Naive thymus-derived CD4-positive, alpha-beta T cell (primary cell): ENCODE measurements around the gene LAMTOR1. TPM values are rescaled to one million over a fixed set of nuclear protein-coding genes. Genes with fewer than 3 reads are reported as not detected.
A peak's percentile ranks its signal among the peaks of the same experiment; 100 is the strongest.

Experiments used
- ATAC-seq: fragments of 150-1000 bp; cut with Tn5 transposase; 2 replicates; pipeline ENCODE4 v1.10.0; 2021; ENCODE audit warnings: mild to moderate bottlenecking, moderate library complexity
- CTCF ChIA-PET: fragments of 350-600 bp; sonication (Branson Sonifier 250); formaldehyde crosslinking; loops from one replicate; lab custom pipeline; 2021; ENCODE audit warnings: antibody characterized with exemption; lab: Charles Lee
- POLR2A ChIA-PET: fragments of 350-600 bp; sonication (Branson Sonifier 250); formaldehyde crosslinking; loops from one replicate; lab custom pipeline; 2021; ENCODE audit warnings: antibody characterized with exemption, inconsistent platforms; lab: Charles Lee
- DNase-seq, 9 donors: peaks; one replicate each; pipeline versions ENCODE4 v3.0.0 to v3.0.0-alpha.2; 2020 to 2022; ENCODE audit warnings: mixed read lengths in 1 of 9
- H3K27ac ChIP-seq: one replicate; pipeline ENCODE4 v1.7.0; 2013; ENCODE audit warnings: mild to moderate bottlenecking, low read depth, low read length, moderate library complexity
- H3K27me3 ChIP-seq, 2 donors: one replicate each; pipeline ENCODE4 v1.7.0; 2013; ENCODE audit warnings: low read length in 2 of 2, mild to moderate bottlenecking in 2 of 2, moderate library complexity in 2 of 2; ENCODE audit not compliant: control insufficient read depth in 2 of 2, insufficient read depth in 2 of 2
- H3K36me3 ChIP-seq, 3 experiments: 1 replicate in 2 of 3; 2 replicates in 1 of 3; pipeline ENCODE4 v1.7.0; 2013; ENCODE audit warnings: low read length in 3 of 3, mild to moderate bottlenecking in 3 of 3, moderate library complexity in 1 of 3; ENCODE audit not compliant: insufficient read depth in 3 of 3, control insufficient read depth in 2 of 3
- H3K4me1 ChIP-seq, 2 donors: one replicate each; pipeline ENCODE4 v1.7.0; 2013; ENCODE audit warnings: low read length in 2 of 2, mild to moderate bottlenecking in 2 of 2, moderate library complexity in 1 of 2; ENCODE audit not compliant: control insufficient read depth in 2 of 2, insufficient read depth in 2 of 2
- H3K4me3 ChIP-seq: 2 replicates; pipeline ENCODE4 v1.7.0; 2013; ENCODE audit warnings: mild to moderate bottlenecking, low read length
- H3K9me3 ChIP-seq, 3 experiments: 1 replicate in 2 of 3; 2 replicates in 1 of 3; pipeline ENCODE4 v1.7.0; 2013; ENCODE audit warnings: low read length in 3 of 3; ENCODE audit not compliant: control insufficient read depth in 2 of 3
- H3K27ac Mint-ChIP-seq, 9 donors: one replicate each; pipeline ENCODE4 v1.8.0; 2020 to 2022; ENCODE audit warnings: mixed read lengths in 9 of 9, mild to moderate bottlenecking in 8 of 9, moderate library complexity in 5 of 9, inconsistent platforms in 2 of 9
- H3K27me3 Mint-ChIP-seq, 5 donors: one replicate each; pipeline ENCODE4 v1.8.0; 2021 to 2022; ENCODE audit warnings: mixed read lengths in 5 of 5, mild to moderate bottlenecking in 1 of 5
- H3K36me3 Mint-ChIP-seq, 5 donors: one replicate each; pipeline ENCODE4 v1.8.0; 2020 to 2022; ENCODE audit warnings: mixed read lengths in 5 of 5, mild to moderate bottlenecking in 3 of 5, inconsistent platforms in 1 of 5
- H3K4me1 Mint-ChIP-seq, 7 donors: one replicate each; pipeline ENCODE4 v1.8.0; 2020 to 2022; ENCODE audit warnings: mixed read lengths in 7 of 7, mild to moderate bottlenecking in 3 of 7, inconsistent platforms in 1 of 7
- H3K4me3 Mint-ChIP-seq, 10 donors: one replicate each; pipeline ENCODE4 v1.8.0; 2020 to 2022; ENCODE audit warnings: mild to moderate bottlenecking in 10 of 10, mixed read lengths in 10 of 10, moderate library complexity in 6 of 10, inconsistent platforms in 2 of 10
- H3K9me3 Mint-ChIP-seq, 11 donors: one replicate each; pipeline ENCODE4 v1.8.0; 2020 to 2022; ENCODE audit warnings: mixed read lengths in 11 of 11, mild to moderate bottlenecking in 4 of 11, inconsistent platforms in 1 of 11, moderate library complexity in 1 of 11
- intact Hi-C, 2 donors: fragments of 100-400 bp; cut with micrococcal nuclease; formaldehyde crosslinking; loops; one replicate each; pipeline ENCODE4 v1.15.1; 2023
- polyA plus RNA-seq, 2 donors: library from polyadenylated mRNA; unstranded; fragments of 300-500 nt; fragmentation: Illumina TruSeq; gene quantifications; one replicate each; pipeline ENCODE4 v1.2.3, GENCODE V29; 2021
- total RNA-seq, 6 experiments: library from RNA in 5 of 6; stranded (reverse) in 5 of 6; gene quantifications; 1 replicate in 5 of 6; 2 replicates in 1 of 6; pipeline ENCODE4 v1.2.3 and lab custom pipeline; 2021 to 2026

Gene LAMTOR1
- total and polyA plus RNA-seq, 7 experiments from 2014 or later = 41.8 to 83.0 (median 69.7) TPM

- Mint-ChIP-seq H3K9me3 (no peaks in the 10 kb centered on the region), H3K36me3 (peaks cover 0 to 10% (median 4%) of the 10 kb centered on the region in 5 donors), H3K27ac (peak overlapping the region in 3 of 9 donors; percentile 8 to 32 (median 30)), H3K4me3 (no peak overlapping the region), H3K4me1 (peaks cover 25 to 68% (median 48%) of the 10 kb centered on the region in 7 donors), H3K27me3 (no peaks in the 10 kb centered on the region)
- no peak for ATAC-seq
- Histone ChIP-seq H3K27me3 (no peaks in the 10 kb centered on the region), H3K27ac (no peak overlapping the region), H3K36me3 (peaks cover 0 to 6% (median 0%) of the 10 kb centered on the region in 3 experiments), H3K4me1 (peaks cover 5 to 10% of the 10 kb centered on the region in 2 donors), H3K9me3 (no peaks in the 10 kb centered on the region), H3K4me3 (no peak overlapping the region)
- no peak for DNase-seq
- POLR2A ChIA-PET = interaction anchor here (0.5 to 2.1 kb wide), 4 partner anchors 9 to 45 kb away, joined by 3 to 7 read pairs (median 5); partner anchors contain the start of gene ANAPC15
- CTCF ChIA-PET = interaction anchor here (1.1 to 5.3 kb wide), 4 partner anchors 15 to 51 kb away, joined by 3 to 22 read pairs (median 6); no protein-coding TSS in a partner anchor
- intact Hi-C loops = no loop called here
Observed at GRCh38 chr11:72075756-72076155, 27.3 kb downstream of the LAMTOR1 start.

- Histone ChIP-seq H3K4me3 (no peak overlapping the region), H3K9me3 (no peaks in the 10 kb centered on the region), H3K4me1 (peaks cover 4 to 10% of the 10 kb centered on the region in 2 donors), H3K27ac (peak overlapping the region; percentile 4), H3K27me3 (no peaks in the 10 kb centered on the region), H3K36me3 (peaks cover 0 to 6% (median 0%) of the 10 kb centered on the region in 3 experiments)
- ATAC-seq (peak; percentile 36), DNase-seq (no peak)
- H3K9me3 Mint-ChIP-seq = no peaks in the 10 kb centered on the region
- intact Hi-C loops = no loop called here
- peak overlapping the region in 1 of 10 donors; percentile 57 for H3K4me3 Mint-ChIP-seq
- H3K27me3 Mint-ChIP-seq = no peaks in the 10 kb centered on the region
- peak overlapping the region in 5 of 9 donors; percentile 8 to 79 (median 32) for H3K27ac Mint-ChIP-seq
- CTCF ChIA-PET = interaction anchor here (1.1 to 5.3 kb wide), 4 partner anchors 16 to 50 kb away, joined by 3 to 22 read pairs (median 6); no protein-coding TSS in a partner anchor
- peaks cover 0 to 10% (median 4%) of the 10 kb centered on the region in 5 donors for H3K36me3 Mint-ChIP-seq
- POLR2A ChIA-PET = interaction anchor here (0.5 to 2.1 kb wide), 5 partner anchors 9 to 1514 kb away, joined by 3 to 7 read pairs (median 6); partner anchors contain the start of gene ANAPC15
- peaks cover 23 to 69% (median 46%) of the 10 kb centered on the region in 7 donors for H3K4me1 Mint-ChIP-seq
Observed at GRCh38 chr11:72075109-72075508, 28.0 kb downstream of the LAMTOR1 start.

- peaks cover 0 to 22% (median 9%) of the 10 kb centered on the region in 5 donors for H3K36me3 Mint-ChIP-seq
- no peak overlapping the region for H3K27ac ChIP-seq
- ChIA-PET POLR2A (interaction anchor here (0.6 to 2.3 kb wide), 4 partner anchors 13 to 47 kb away, joined by 3 to 9 read pairs (median 4); no protein-coding TSS in a partner anchor), CTCF (interaction anchor here (0.9 to 5.3 kb wide), 3 partner anchors 16 to 47 kb away, joined by 3 to 22 read pairs (median 5); no protein-coding TSS in a partner anchor)
- H3K27me3 ChIP-seq = no peaks in the 10 kb centered on the region
- no peak overlapping the region for H3K4me3 Mint-ChIP-seq
- H3K9me3 Mint-ChIP-seq = no peaks in the 10 kb centered on the region
- intact Hi-C loops = no loop called here
- peaks cover 0 to 4% of the 10 kb centered on the region in 2 donors for H3K4me1 ChIP-seq
- H3K27ac Mint-ChIP-seq = peak overlapping the region in 2 of 9 donors; percentile 39 to 57
- peaks cover 24 to 68% (median 42%) of the 10 kb centered on the region in 7 donors for H3K4me1 Mint-ChIP-seq
- no peak for ATAC-seq
- no peaks in the 10 kb centered on the region for H3K27me3 Mint-ChIP-seq
- H3K36me3 ChIP-seq = peaks cover 0 to 6% (median 0%) of the 10 kb centered on the region in 3 experiments
- H3K4me3 ChIP-seq = no peak overlapping the region
- no peak for DNase-seq
- H3K9me3 ChIP-seq = no peaks in the 10 kb centered on the region
Observed at GRCh38 chr11:72072348-72072747, 30.7 kb downstream of the LAMTOR1 start.

GRCh38 chr11:72070491-72070890 lies 32.6 kb downstream of the LAMTOR1 start:
- Histone ChIP-seq H3K27me3 (no peaks in the 10 kb centered on the region), H3K4me3 (no peak overlapping the region), H3K27ac (no peak overlapping the region), H3K4me1 (peaks cover 0 to 4% of the 10 kb centered on the region in 2 donors), H3K9me3 (no peaks in the 10 kb centered on the region), H3K36me3 (no peaks in the 10 kb centered on the region)
- no peaks in the 10 kb centered on the region for H3K9me3 Mint-ChIP-seq
- DNase-seq (no peak), ATAC-seq (no peak)
- ChIA-PET POLR2A (interaction anchor here (2.3 kb wide), 1 partner anchor 30 kb away, joined by 9 read pairs; no protein-coding TSS in a partner anchor), CTCF (no interaction called here)
- H3K27me3 Mint-ChIP-seq = no peaks in the 10 kb centered on the region
- peaks cover 20 to 66% (median 35%) of the 10 kb centered on the region in 7 donors for H3K4me1 Mint-ChIP-seq
- peaks cover 0 to 26% (median 12%) of the 10 kb centered on the region in 5 donors for H3K36me3 Mint-ChIP-seq
- H3K4me3 Mint-ChIP-seq = no peak overlapping the region
- peak overlapping the region in 3 of 9 donors; percentile 29 to 45 (median 42) for H3K27ac Mint-ChIP-seq
- intact Hi-C loops = no loop called here

- H3K4me3 Mint-ChIP-seq = peak overlapping the region in 1 of 10 donors; percentile 55
- H3K4me1 ChIP-seq = peaks cover 0 to 4% of the 10 kb centered on the region in 2 donors
- no peaks in the 10 kb centered on the region for H3K9me3 Mint-ChIP-seq
- peak overlapping the region in 6 of 9 donors; percentile 10 to 54 (median 28) for H3K27ac Mint-ChIP-seq
- intact Hi-C loops = no loop called here
- ChIA-PET POLR2A (no interaction called here), CTCF (no interaction called here)
- no peaks in the 10 kb centered on the region for H3K27me3 Mint-ChIP-seq
- H3K36me3 ChIP-seq = no peaks in the 10 kb centered on the region
- no peak overlapping the region for H3K27ac ChIP-seq
- H3K27me3 ChIP-seq = no peaks in the 10 kb centered on the region
- peaks cover 15 to 61% (median 31%) of the 10 kb centered on the region in 7 donors for H3K4me1 Mint-ChIP-seq
- H3K36me3 Mint-ChIP-seq = peaks cover 0 to 25% (median 11%) of the 10 kb centered on the region in 5 donors
- DNase-seq (no peak), ATAC-seq (peak; percentile 97)
- H3K4me3 ChIP-seq = no peak overlapping the region
- no peaks in the 10 kb centered on the region for H3K9me3 ChIP-seq
Observed at GRCh38 chr11:72069787-72070251, 33.3 kb downstream of the LAMTOR1 start.

GRCh38 chr11:72069200-72069599 lies 33.9 kb downstream of the LAMTOR1 start:
- Mint-ChIP-seq H3K27me3 (no peaks in the 10 kb centered on the region), H3K4me3 (peak overlapping the region in 1 of 10 donors; percentile 55), H3K27ac (peak overlapping the region in 5 of 9 donors; percentile 15 to 54 (median 26)), H3K4me1 (peaks cover 15 to 58% (median 31%) of the 10 kb centered on the region in 7 donors), H3K36me3 (peaks cover 0 to 25% (median 11%) of the 10 kb centered on the region in 5 donors), H3K9me3 (no peaks in the 10 kb centered on the region)
- no peaks in the 10 kb centered on the region for H3K9me3 ChIP-seq
- ChIA-PET POLR2A (interaction anchor here (0.6 kb wide), 1 partner anchor 53 kb away, joined by 3 read pairs; no protein-coding TSS in a partner anchor), CTCF (interaction anchor here (0.8 to 1.2 kb wide), 3 partner anchors 13 to 92 kb away, joined by 3 to 4 read pairs (median 3); no protein-coding TSS in a partner anchor)
- peaks cover 0 to 4% of the 10 kb centered on the region in 2 donors for H3K4me1 ChIP-seq
- intact Hi-C loops = no loop called here
- H3K4me3 ChIP-seq = no peak overlapping the region
- no peak for DNase-seq
- H3K27me3 ChIP-seq = no peaks in the 10 kb centered on the region
- no peaks in the 10 kb centered on the region for H3K36me3 ChIP-seq
- no peak overlapping the region for H3K27ac ChIP-seq
- ATAC-seq = no peak
